Measurements from ENCODE around the gene BHLHE23.
A peak's percentile ranks its signal among the peaks of the same experiment; 100 is the strongest.
"Not testable (repeated sequence)": the region's sequence is repeated elsewhere in the genome, so short reads cannot be mapped to it uniquely, and the experiment has no call there.

Gene BHLHE23

GRCh38 chr20:63037669-63038268 lies 31.0 kb upstream of the BHLHE23 start:
- in situ Hi-C loops (cut with MboI; ENCODE audit: low pct_unique_long_range_greater_than_20kb, low sequenced_read_pairs, unreplicated experiment): no loop called here
- no peak for TF ChIP-seq CTCF (IDR thresholded peaks at IDR 0.05; ENCODE audit: extremely low read depth, insufficient read depth, missing control alignments)
- no peak for DNase-seq (ENCODE audit: low spot score)

- in situ Hi-C loops (cut with MboI; ENCODE audit: low pct_unique_long_range_greater_than_20kb, low sequenced_read_pairs, unreplicated experiment): no loop called here
- TF ChIP-seq CTCF (IDR thresholded peaks at IDR 0.05; ENCODE audit: extremely low read depth, insufficient read depth, missing control alignments): no peak
- no peak for DNase-seq (ENCODE audit: low spot score)
Observed at GRCh38 chr20:63036291-63036690, 29.5 kb upstream of the BHLHE23 start.

GRCh38 chr20:63035603-63036185 lies 28.9 kb upstream of the BHLHE23 start:
- no peak for TF ChIP-seq CTCF (IDR thresholded peaks at IDR 0.05; ENCODE audit: extremely low read depth, insufficient read depth, missing control alignments)
- in situ Hi-C loops (cut with MboI; ENCODE audit: low pct_unique_long_range_greater_than_20kb, low sequenced_read_pairs, unreplicated experiment): no loop called here
- no peak for DNase-seq (ENCODE audit: low spot score)

GRCh38 chr20:63034710-63035602 lies 28.2 kb upstream of the BHLHE23 start:
- in situ Hi-C loops (cut with MboI; ENCODE audit: low pct_unique_long_range_greater_than_20kb, low sequenced_read_pairs, unreplicated experiment); DNase-seq (ENCODE audit: low spot score): not testable (repeated sequence)

- DNase-seq (ENCODE audit: low spot score): no peak
- in situ Hi-C loops (cut with MboI; ENCODE audit: low pct_unique_long_range_greater_than_20kb, low sequenced_read_pairs, unreplicated experiment): no loop called here
- no peak for TF ChIP-seq CTCF (IDR thresholded peaks at IDR 0.05; ENCODE audit: extremely low read depth, insufficient read depth, missing control alignments)
Observed at GRCh38 chr20:63033794-63034709, 27.3 kb upstream of the BHLHE23 start.

GRCh38 chr20:63032861-63033793 lies 26.4 kb upstream of the BHLHE23 start:
- peak; percentile 81 for DNase-seq (ENCODE audit: low spot score)
- TF ChIP-seq CTCF (IDR thresholded peaks at IDR 0.05; ENCODE audit: extremely low read depth, insufficient read depth, missing control alignments): no peak
- in situ Hi-C loops (cut with MboI; ENCODE audit: low pct_unique_long_range_greater_than_20kb, low sequenced_read_pairs, unreplicated experiment): no loop called here
